Fibroblast of villous mesenchyme (primary cell): ENCODE results near the gene IPMK. TPM values are rescaled to one million over a fixed set of nuclear protein-coding genes. Genes with fewer than 3 reads are reported as not detected.
"Not testable (repeated sequence)": the region's sequence is repeated elsewhere in the genome, so short reads cannot be mapped to it uniquely, and the experiment has no call there.

Experiments used
- DNase-seq: peaks from one replicate; pipeline ENCODE4 v3.0.0-alpha.2; 2010; ENCODE audit warnings: low read depth
- H3K4me3 ChIP-seq: 2 replicates; pipeline ENCODE4 v1.5.1; 2011; ENCODE audit warnings: low read depth, mild to moderate bottlenecking, low read length
- CTCF ChIP-seq: IDR thresholded peaks from 2 replicates; pipeline ENCODE4 v1.5.1; 2012; ENCODE audit warnings: low read depth, mild to moderate bottlenecking, low read length; ENCODE audit not compliant: insufficient read depth
- total RNA-seq: library from RNA; depleted of rRNA; stranded (reverse); fragments of >200 nt; gene quantifications from 2 replicates; pipeline ENCODE4 v1.2.3, GENCODE V29; 2012

The IPMK gene
- total RNA-seq, 1 donor, result 7.8 TPM

DNA sequence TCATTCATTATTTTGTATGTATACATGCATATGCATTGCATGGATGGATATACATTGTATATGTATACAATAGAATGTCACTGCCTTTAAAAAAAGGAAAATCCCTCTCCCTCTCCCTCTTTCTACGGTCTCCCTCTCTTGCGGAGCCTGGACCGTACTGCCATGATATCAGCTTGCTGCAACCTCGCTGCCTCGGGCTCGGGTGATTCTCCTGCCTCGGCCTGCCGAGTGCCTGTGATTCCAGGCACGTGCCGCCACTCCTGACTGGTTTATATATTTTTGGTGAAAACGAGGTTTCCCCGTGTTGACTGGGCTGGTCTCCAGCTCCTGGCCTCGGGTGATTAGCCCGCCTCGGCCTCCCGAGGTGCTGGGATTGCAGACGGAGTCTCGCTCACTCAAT, 24.4 kb downstream of the IPMK start:
- no peak overlapping the region for H3K4me3 ChIP-seq
- TF ChIP-seq CTCF, result no peak
- DNase-seq, result no peak

DNA sequence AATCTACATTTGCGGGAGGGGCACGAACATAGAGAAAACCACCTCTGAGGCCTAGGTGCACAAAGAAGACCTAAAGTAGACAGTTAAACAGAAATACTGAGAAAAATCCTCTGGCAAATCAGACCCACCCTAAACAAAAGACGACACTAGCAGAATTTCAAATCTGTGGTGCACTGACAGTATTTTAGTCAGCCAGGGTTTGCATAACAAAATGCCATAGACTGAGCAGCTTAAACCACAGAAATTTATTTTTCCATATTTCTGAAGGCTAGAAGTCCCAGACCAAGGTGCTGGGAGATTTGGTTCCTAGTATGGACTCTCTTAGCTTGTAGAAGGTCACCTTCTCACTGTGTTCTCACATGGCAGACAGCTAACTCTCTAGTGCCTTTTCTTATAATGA, 26.3 kb downstream of the IPMK start:
- TF ChIP-seq CTCF, result no peak
- peak; percentile 23 for DNase-seq
- no peak overlapping the region for H3K4me3 ChIP-seq

GRCh38 chr10:58240531-58240930, 27.2 kb downstream of the IPMK start:
- TF ChIP-seq CTCF, result no peak
- no peak overlapping the region for H3K4me3 ChIP-seq
- DNase-seq, result no peak

GRCh38 chr10:58239561-58240169, 28.0 kb downstream of the IPMK start:
- no peak for TF ChIP-seq CTCF
- H3K4me3 ChIP-seq, result no peak overlapping the region
- DNase-seq, result peak; percentile 18

GRCh38 chr10:58237014-58237834, 30.5 kb downstream of the IPMK start:
- DNase-seq, result peak; percentile 81
- TF ChIP-seq CTCF, result no peak

DNA sequence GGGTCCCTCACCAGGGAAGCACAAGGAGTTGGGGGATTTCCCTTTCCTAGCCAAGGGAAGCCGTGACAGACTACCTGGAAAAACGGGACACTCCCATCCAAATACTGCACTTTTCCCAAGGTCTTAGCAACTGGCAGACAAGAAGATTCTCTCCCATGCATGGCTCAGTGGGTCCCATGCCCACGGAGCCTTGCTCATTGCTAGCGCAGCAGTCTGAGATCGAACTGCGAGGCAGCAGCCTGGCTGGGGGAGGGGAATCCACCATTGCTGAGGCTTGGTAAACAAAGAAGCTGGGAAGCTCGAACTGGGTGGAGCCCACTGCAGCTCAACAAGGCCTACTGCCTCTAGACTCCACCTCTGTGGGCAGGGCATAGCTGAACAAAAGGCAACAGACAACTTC, 37.8 kb downstream of the IPMK start:
- not testable (repeated sequence) for DNase-seq, H3K4me3 ChIP-seq

More at GRCh38 chr10:58237014-58237834, 30.5 kb downstream of the IPMK start:
- no peak overlapping the region for H3K4me3 ChIP-seq

GRCh38 chr10:58225654-58226053, 42.0 kb downstream of the IPMK start:
- TF ChIP-seq CTCF, result no peak
- no peak overlapping the region for H3K4me3 ChIP-seq
- no peak for DNase-seq
